ENCODE measurements around the gene SPIRE2.
A peak's percentile ranks its signal among the peaks of the same experiment; 100 is the strongest.

The SPIRE2 gene

DNA sequence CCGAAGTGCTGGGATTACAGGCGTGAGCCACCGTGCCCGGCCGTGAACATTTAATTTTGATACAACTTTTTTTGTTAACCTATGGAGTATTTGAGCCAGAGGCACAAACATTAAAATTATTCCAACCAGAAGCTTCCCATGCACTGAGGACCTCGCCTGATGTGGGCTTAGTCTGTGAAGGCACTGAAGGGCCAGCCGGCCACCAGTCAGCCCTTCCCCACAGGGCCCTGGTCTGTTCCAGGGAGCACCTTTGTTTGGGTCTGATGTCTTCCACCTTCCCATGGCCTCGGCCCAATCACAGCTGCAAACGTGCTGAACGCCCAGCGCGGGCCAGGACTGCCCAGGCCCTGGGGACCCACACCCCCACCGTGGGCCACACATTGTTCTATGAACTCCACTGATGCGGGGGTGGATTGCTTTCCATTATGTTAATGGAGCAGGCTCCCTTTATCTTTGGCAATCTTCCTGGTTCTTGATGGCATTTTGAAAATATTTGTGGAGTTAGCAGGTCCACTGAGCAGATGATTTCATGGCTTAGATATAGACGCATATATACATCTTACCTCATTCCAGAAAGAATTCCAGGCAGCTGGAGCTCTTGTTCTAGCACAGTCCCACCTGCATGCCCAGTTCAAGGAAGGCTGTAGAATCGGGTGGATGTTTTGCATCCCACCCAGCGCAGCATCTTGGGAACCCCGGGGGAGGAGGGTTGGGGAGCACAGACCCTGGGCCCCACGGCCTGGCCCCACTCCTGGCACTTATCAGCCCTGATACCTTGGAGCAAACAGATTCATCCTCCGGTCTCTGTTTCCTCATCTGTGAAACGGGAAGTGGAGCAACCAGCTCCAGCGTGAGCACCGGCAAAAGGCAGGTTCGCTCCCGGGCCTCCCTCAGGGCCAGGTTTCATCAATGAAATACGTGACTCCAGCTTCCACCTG, 14.5 kb downstream of the SPIRE2 start:
- DNase-seq = no peak

DNA sequence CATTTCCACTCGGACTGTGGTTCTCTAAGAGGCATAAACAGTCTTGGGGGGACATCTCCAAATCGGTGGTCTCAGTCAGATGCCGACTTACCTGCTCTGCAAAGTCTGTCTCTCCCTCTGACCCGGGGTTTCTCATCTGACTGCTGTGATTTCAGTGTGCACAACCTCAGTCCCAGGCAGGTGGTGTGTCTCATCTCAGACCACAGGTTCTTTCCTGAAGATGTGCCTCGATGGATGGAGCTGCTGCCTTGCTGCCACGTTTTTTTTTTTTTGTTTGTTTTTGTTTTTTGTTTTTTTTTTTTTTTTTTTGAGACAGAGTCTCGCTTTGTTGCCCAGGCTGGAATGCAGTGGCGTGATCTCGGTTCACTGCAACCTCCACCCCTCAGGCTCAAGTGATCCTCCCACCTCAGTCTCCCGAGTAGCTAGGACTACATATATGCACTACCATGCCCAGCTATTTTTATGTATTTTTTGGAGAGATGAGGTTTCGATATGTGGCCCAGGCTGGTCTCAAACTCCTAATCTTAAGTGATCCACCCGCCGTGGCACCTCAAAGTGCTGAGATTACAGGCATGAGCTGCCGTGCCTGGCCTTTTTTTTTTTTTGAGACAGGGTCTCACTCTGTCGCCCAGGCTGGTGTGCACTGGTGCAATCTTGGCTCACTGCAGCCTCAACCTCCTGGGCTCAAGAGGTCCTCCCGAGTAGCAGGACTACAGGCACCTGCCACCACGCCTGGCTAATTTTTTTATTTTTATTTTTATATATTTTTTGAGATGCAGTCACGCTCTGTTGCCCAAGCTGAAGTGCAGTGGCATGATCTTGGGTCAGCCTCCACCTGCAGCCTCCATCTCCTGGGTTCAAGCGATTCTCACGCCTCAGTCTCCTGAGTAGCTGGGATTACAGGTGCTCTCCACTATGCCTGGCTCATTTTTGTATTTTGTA, 15.4 kb downstream of the SPIRE2 start:
- no peak for DNase-seq

DNA sequence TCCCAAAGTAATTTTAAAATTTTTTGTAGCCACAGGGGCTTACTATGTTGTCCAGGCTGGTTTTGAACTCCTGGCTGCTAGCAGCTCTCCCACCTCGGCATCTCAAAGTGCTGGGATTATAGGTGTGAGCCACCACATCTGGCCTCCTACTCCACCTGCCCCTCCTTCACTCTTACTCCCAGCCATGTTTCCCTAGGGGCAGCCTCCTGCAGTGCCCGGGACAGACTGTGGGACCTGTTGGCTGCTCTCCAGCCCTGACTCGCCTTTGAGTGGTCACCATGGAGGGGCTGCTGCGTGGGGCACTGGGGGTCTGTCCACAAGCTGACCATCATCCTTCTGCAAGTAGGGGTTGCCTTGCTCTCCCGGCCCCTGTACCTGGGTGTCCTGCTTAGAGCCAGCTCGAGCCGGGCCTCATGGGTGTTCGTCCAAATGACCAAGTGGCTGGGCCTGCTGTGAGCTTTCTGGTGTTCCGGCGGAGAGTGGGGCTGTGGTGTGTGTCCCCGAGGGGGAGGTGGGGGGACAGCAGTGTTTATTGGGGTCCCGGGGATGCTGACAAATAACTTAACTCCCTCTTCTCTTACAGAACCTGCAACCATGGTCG, 16.6 kb downstream of the SPIRE2 start:
- DNase-seq = no peak

GRCh38 chr16:89845417-89845816, 17.1 kb downstream of the SPIRE2 start:
- no peak for DNase-seq

DNA sequence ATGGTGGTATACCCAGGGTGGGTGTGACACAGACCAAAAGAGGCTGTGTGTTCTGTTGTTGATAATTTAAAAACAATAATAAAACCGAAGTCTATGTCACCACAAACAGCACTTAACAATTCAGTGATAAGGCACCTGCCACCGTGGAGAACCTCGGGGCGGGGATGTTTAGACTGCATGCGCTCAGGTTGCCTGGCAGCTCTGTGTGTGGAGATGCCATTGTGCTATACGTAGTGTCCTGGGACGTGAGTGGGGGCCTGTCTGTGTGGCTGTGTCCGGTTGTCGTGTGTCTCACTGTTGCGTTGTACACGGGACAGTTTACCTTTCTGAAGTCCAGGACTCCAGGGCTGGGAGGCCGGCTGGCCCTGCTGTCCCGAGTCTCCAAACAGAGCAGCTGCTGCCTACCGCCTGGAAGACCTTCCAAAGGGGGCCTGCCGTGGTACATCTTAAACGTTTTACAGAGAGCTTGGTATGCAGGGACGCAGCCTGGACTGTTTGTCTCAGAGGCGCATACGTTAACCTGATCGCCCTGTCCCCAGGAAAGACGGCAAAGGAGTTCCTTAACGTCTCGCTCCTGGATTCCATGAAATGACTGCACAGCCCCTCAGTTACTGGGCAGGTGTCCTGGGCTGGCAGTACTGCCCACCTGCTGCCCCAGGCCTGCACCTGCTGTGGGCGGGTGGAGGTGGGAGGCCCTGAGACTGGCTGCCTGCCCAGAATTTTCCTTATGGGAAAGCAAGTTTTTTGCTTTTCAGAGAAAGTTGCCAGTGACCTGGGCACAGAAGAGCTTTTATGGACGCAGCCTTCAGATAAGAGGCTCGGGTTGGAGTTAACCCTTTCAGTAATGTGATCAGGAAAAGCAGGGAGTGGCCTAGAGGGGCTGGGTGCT, 19.0 kb downstream of the SPIRE2 start:
- DNase-seq = no peak

- DNase-seq = no peak
These were observed 19.6 kb downstream of the SPIRE2 start for GRCh38 chr16:89847940-89848297.

DNA sequence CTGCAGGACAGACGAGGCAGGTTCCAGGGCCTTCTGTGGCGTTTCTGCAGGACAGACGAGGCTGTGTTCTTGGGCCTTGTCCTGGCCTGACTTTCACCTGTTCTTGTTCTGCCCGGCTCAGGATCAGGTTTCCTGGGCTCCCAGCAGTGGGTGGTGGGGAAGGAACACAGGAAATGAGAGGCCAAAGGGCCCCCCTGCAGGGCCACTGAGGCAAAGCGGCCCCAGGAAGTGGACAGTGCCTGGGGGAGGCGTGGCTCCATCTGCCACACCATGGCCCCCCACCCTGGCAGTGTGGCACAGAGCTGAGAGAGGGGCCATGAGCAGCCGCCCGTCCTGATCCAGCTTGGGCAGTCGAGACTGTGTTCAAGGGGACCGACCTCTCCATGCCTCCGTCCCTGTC, 20.7 kb downstream of the SPIRE2 start:
- DNase-seq = no peak

- DNase-seq = no peak
These were observed 25.2 kb downstream of the SPIRE2 start for GRCh38 chr16:89853306-89853993.

GRCh38 chr16:89855301-89855945, 27.1 kb downstream of the SPIRE2 start:
- no peak for DNase-seq

DNA sequence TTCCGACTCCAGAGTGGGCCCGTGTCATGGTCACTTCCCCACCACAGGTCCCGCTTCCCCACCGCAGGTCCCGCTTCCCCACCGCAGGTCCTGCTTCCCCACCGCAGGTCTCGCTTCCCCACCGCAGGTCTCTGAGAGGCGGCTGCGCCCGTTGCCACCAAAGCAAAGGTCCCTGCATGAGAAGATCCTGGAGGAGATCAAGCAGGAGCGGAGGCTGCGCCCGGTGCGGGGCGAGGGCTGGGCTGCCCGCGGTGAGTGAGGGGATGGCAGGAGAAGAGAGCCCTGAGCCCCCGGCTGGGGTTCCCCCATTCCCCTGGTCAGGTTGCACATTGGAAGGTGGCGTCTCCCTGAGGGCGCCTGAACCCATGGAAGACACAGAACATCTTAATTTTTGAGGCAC, 27.7 kb downstream of the SPIRE2 start:
- DNase-seq = no peak

DNA sequence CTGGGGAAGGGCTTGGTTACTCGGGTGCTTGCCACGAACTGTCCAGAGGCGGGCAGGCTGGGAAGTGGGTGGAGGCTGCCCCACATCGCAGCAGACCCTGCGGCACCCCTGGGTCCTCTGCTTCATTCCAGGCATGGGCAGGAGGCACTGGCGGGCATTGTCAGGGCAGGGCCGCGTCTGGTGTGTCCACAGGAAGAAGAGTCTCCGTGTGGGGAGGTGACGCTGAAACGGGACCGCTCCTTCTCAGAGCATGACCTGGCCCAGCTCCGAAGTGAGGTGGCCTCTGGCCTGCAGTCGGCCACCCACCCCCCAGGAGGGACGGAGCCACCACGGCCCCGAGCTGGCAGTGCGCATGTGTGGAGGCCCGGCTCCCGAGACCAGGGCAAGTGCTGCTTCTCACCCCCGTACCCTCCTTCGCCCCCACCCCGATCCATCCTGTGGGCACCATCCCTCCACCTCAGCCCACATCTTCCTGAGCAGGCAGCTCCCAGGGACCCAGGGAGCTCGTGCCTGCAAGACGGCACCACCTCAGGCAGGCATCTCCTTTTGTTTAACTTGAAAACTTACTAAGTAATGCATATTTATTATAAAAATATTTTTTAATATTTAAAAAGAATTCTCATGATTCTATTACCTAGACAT, 30.8 kb downstream of the SPIRE2 start:
- no peak for DNase-seq

DNA sequence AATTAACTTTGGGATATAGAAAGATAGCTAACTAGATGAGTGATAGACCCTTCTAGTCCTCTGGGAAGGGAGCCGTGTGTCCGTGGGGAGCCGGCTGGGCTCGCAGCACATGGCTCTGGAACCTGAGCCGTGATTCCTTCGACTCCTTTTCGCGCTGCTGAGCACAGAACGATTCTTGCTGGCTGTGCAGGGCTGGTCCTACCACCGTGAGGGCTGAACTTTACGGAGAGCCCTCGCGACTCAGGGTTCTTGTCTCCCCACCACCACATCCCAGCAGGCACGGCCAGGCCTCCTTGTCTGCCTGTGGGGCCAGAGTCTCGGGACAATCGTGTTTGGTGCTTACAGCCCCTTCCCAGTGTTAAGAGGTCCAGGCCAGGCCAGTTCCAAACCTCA, 31.3 kb downstream of the SPIRE2 start:
- DNase-seq = no peak

DNA sequence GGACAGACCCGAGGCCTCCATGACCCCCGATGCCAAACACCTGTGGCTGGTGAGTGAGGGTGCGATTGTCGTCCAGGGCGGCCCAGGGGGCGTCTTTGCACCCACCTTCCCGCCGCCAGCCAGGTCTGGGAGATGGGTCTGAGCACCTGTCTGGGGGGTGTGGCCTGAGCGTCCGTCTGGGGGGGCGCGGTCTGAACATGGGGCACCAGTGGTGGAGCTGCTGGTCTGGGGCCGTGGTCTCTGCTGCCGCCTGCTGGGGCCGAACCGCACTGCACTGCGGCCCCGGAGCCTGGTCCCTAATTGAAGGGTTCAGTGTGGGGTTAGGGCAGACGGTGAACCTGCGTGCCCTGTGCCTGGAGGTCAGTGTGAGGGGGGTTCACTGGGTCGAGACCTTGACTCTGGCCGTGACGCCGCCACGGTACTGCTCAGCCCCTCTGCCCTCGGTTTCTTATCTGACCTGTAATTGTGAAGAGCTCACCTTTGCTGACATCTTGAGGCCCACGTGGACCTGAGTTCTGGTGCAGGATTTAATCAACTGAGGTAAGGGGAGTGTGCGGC, 32.6 kb downstream of the SPIRE2 start:
- DNase-seq = peak; percentile 82

- DNase-seq = no peak
These were observed 33.4 kb downstream of the SPIRE2 start for GRCh38 chr16:89861648-89862047.

GRCh38 chr16:89862732-89863131, 34.5 kb downstream of the SPIRE2 start:
- DNase-seq = no peak

- peak; percentile 70 for DNase-seq
These were observed 35.7 kb downstream of the SPIRE2 start for GRCh38 chr16:89863741-89864526.

GRCh38 chr16:89864527-89864820, 36.2 kb downstream of the SPIRE2 start:
- DNase-seq = peak; percentile 47

GRCh38 chr16:89867918-89868317, 39.6 kb downstream of the SPIRE2 start:
- no peak for DNase-seq

GRCh38 chr16:89869911-89870310, 41.6 kb downstream of the SPIRE2 start:
- no peak for DNase-seq

GRCh38 chr16:89870440-89870839, 42.2 kb downstream of the SPIRE2 start:
- DNase-seq = no peak

Measured in activated CD4-positive, alpha-beta T cell treated with anti-CD3 and anti-CD28 coated beads, Interleukin-10, Interleukin-2, amounts not matched to agents 100 ng/mL and 50 ng/mL, durations not matched to agents 16 hours and 8 hours (primary cell).